GM10248 (cell line): ENCODE measurements around the gene MEN1.

Experiments
- CTCF ChIA-PET: fragments of 300-600 bp; sonication (Branson Sonifier 250); formaldehyde crosslinking; extraction: SDS; loops from one replicate; lab custom pipeline; 2021; ENCODE audit warnings: antibody characterized with exemption; lab: Yijun Ruan, JAX
- POLR2A ChIA-PET: fragments of 350-650 bp; sonication (Branson Sonifier 250); formaldehyde crosslinking; extraction: SDS; loops from one replicate; lab custom pipeline; 2020; ENCODE audit warnings: antibody characterized with exemption; lab: Yijun Ruan, JAX
- DNase-seq: peaks from one replicate; pipeline ENCODE4 v3.0.0; 2012; ENCODE audit errors: extremely low spot score
- TF ChIP-seq, protein P1 (sequence below): IDR thresholded peaks from 2 replicates; pipeline ENCODE4 v1.5.1; 2012; ENCODE audit warnings: mild to moderate bottlenecking, low read depth; ENCODE audit errors: extremely low read depth, missing control alignments, control extremely low read depth

The MEN1 gene

DNA sequence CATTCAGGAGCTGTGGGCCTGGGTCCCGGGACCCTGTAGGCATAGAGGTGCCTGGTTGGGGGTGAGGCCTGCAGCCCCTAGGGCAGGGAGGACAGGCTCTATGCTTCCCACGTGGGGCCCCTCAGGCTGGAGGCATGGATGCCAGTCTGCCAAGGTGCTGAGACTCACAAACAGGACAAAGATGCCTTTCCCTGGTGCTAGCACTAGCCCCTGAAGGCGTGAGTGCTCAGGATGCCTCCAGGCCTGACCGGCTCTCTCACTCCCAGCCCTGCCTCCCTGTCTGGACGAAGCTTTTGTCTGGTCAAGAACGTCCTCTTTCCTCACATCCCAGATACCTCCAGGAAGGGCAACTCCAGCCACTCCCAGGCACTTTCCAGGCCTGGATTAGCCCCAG is 32.0 kb upstream of the MEN1 start:
- TF ChIP-seq, protein P1, sequence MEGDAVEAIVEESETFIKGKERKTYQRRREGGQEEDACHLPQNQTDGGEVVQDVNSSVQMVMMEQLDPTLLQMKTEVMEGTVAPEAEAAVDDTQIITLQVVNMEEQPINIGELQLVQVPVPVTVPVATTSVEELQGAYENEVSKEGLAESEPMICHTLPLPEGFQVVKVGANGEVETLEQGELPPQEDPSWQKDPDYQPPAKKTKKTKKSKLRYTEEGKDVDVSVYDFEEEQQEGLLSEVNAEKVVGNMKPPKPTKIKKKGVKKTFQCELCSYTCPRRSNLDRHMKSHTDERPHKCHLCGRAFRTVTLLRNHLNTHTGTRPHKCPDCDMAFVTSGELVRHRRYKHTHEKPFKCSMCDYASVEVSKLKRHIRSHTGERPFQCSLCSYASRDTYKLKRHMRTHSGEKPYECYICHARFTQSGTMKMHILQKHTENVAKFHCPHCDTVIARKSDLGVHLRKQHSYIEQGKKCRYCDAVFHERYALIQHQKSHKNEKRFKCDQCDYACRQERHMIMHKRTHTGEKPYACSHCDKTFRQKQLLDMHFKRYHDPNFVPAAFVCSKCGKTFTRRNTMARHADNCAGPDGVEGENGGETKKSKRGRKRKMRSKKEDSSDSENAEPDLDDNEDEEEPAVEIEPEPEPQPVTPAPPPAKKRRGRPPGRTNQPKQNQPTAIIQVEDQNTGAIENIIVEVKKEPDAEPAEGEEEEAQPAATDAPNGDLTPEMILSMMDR = no peak
- ChIA-PET CTCF (interaction anchor here (1.0 to 33.1 kb wide), 3 partner anchors 20 to 171 kb away, joined by 4 to 1137 read pairs (median 356); partner anchors contain the start of gene EHD1), POLR2A (no interaction called here)
- DNase-seq = no peak

DNA sequence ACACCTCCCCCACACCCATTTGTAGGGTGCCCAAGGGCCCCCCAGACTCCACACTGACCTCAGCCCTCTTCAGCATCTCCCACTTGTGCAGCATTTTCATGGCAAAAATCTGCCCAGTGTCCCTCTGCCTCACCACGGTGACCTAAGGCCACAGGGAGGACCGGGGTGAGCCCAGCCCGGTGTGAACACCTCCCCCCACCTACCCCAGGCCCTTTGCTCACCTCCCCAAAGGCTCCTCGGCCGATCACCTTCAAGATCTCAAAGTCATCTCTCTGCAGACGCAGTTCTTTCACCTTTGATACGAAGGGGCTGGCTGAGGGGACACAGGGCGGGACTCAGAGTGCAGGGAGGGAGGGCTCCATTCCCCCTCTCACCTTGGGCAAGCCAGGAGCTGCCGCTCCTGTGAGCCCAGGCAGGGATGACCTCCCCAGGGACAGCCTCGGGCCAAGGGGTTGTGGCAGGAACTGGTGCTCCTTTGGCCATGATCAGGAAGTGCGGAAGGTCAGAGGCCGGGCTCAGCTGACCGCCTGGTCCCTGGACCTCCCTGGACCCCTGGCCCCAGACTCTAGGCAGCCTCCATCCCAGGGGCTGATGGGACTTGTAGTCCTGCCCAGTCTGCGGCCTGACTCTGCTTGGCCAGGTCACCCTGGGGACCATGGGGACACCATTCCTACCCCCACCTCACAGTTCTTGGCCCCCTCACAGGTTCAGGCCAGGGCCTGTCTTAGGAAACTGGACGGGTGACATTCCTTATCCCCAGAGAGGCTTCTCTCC is 31.4 kb upstream of the MEN1 start:
- TF ChIP-seq, protein P1 = no peak
- DNase-seq = no peak
- CTCF ChIA-PET = interaction anchor here (1.0 to 33.1 kb wide), 5 partner anchors 9 to 173 kb away, joined by 3 to 1137 read pairs (median 4); partner anchors contain the start of genes ARL2 and EHD1
- POLR2A ChIA-PET = no interaction called here

DNA sequence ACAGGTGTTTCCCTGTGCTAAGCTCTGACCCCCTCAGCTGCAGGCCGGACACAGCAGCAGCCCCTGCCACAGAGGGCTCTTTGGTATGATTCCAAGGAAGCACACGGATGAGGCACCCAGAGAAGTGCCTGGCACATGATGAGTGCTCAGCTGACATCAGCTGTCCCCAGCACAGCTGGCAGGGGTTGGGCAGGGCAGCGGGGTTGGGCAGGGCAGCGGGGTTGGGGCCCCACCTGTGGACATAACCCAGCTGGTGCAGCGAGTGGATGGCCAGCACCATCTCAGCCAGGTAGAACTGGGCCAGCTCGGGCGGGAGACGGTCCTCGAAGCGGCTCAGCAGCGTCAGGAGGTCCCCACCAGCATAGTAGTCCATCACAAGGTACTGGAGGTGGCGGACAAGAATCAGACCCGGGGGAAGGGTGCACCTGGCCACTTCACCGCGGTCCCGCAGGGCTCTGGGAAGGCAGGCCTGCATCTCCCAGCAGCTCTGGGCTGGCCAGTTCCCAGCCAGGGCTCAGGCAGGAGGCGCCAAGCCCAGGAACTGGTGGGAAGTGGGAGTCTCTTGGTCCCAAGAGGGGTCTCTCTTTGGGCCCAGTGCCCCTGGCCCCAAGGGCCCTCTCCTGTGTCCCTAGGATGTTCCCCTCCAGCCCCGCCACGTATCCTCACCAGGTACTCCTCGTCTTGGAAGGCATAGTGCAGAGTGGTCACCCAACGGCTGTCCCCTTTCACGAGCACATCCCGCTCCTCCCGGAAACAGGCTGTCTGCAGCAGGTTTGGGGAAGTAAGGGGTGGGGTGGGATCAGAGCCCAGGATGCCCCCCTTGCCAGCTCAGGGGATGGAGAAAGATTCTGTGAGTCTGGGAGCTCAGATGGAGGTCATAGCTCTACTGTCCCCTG is 29.8 kb upstream of the MEN1 start:
- ChIA-PET POLR2A (interaction anchor here (0.6 kb wide), 1 partner anchor 27 kb away, joined by 4 read pairs; no protein-coding TSS in a partner anchor), CTCF (interaction anchor here (0.6 to 33.1 kb wide), 6 partner anchors 7 to 476 kb away, joined by 3 to 1137 read pairs (median 3); partner anchors contain the start of genes ARL2 and EHD1)
- DNase-seq = no peak
- TF ChIP-seq, protein P1 = no peak

DNA sequence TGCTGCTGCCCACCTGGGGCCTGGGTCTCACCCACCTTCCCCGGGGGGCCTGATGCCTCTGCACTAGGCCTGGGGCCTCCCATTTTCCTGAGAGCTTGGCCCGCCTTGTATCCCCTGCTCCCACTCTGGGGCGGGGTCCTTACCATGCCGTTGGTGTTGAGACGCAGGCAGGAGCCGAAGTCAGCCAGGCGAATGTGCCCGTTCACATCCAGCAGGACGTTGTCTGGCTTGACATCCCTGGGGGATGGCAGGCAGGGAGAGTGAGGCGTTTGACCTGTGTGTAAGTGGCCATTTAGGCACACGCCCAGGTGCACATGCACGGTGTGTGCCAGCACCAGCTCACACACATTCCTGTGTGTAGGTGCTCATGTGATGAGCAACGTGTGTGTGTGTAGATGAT is 29.0 kb upstream of the MEN1 start:
- TF ChIP-seq, protein P1 = no peak
- CTCF ChIA-PET = interaction anchor here (1.3 to 33.1 kb wide), 4 partner anchors 8 to 279 kb away, joined by 3 to 1137 read pairs (median 28); partner anchors contain the start of gene EHD1
- DNase-seq = no peak
- POLR2A ChIA-PET = no interaction called here

DNA sequence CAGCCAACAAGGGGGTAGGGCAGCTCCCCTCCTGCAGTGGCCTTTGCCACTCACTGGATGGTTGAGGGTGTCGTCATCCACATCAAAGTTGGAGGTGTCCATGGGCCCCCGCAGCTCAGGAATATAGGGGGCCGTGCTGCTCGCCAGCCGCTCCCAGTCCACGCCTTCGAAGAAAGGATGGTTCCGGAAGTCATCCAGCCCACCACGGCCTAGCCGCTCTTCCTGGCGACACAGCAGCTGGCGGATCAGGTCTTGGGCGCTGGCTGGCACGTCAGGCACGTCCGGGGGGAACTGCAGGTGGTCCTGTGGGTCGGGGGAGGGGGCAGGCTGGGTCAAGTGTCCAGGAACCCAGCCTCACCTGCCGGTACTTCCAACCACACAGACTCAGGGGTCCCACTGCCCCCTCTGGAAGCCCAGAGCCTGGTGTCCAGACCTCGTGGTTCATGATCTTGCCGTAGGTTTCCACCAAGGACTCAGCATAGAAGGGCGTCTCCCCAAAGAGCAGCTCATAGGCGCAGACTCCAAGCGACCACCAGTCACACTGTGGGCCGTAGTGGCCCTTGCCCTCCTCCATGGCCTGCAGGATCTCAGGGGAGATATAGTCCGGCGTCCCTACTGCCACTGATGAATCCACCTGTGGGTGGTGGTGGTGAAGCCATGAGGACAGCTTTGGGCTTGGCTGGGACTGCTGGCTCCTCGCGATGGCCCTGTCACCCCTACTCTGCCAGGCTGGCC is 28.4 kb upstream of the MEN1 start:
- TF ChIP-seq, protein P1 = no peak
- DNase-seq = no peak
- CTCF ChIA-PET = interaction anchor here (1.3 to 33.1 kb wide), 3 partner anchors 8 to 48 kb away, joined by 3 to 1137 read pairs (median 54); partner anchors contain the start of gene EHD1
- POLR2A ChIA-PET = no interaction called here

DNA sequence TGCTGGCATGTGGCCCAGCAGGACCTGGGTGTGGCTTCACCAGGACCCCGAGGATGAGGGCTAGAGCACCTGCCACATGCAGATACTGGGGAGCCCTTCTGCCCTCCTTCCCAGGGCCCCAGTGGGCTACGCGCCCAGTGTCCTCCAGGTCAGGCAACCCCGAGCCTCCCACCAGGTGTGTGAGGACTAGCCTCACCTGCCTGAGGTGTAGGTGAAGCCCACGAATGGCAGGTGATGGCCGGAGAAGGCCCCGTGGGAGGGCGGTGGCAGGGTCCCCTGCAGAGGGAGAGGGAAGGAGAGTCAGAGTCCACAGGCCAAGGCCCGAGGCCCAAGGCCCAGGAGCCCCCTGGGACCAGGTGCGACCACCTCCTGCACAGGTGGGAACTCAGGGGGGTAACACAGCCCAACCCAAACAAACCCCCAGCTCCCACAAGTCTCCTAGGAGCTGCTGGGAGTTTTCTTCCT is 27.6 kb upstream of the MEN1 start:
- CTCF ChIA-PET = interaction anchor here (1.3 to 33.1 kb wide), 3 partner anchors 9 to 49 kb away, joined by 3 to 1137 read pairs (median 54); partner anchors contain the start of gene EHD1
- TF ChIP-seq, protein P1 = no peak
- no peak for DNase-seq
- POLR2A ChIA-PET = no interaction called here
